Fibroblast of the aortic adventitia (primary cell): Measurements from ENCODE around the gene PYDC1. TPM values are rescaled to one million over a fixed set of nuclear protein-coding genes. Genes with fewer than 3 reads are reported as not detected.
"Not testable (repeated sequence)": the region's sequence is repeated elsewhere in the genome, so short reads cannot be mapped to it uniquely, and the experiment has no call there.

Source experiments
- DNase-seq: peaks from one replicate; pipeline ENCODE4 v3.0.0-alpha.2; 2010; ENCODE audit warnings: low read depth
- H3K4me3 ChIP-seq: 2 replicates; pipeline ENCODE4 v1.5.1; 2011; ENCODE audit warnings: low read depth, mild to moderate bottlenecking, control low read depth, low read length, moderate library complexity
- total RNA-seq: library from RNA; depleted of rRNA; stranded (reverse); fragments of >200 nt; gene quantifications from 2 replicates; pipeline ENCODE4 v1.2.3, GENCODE V29; 2012; ENCODE audit warnings: low replicate concordance
- TF ChIP-seq, protein P1 (sequence below): IDR thresholded peaks from 2 replicates; pipeline ENCODE4 v1.5.1; 2011; ENCODE audit warnings: mild to moderate bottlenecking, low read length, control low read depth, inconsistent platforms; ENCODE audit not compliant: insufficient read depth

PYDC1 gene
- total RNA-seq, 1 donor = not detected

DNA sequence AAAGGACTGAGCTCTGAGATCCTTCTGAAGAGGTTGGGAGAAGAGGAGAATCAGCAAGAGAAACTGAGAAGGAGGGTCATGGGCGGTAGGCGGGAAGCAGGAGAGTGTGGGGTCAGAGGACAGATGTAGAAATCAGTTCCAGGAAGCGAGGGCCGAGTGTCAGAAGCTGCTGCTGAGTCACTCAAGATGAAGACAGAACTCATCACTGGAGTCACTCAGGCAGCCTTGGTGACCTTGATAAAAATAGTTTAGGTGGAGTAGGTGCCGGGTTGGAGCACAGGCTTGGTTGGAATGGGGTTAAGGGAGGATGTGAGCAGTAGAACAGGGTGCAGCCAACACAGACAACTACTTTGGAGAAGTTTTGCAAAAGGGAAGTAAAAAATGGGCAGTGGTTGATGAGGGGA, 36.7 kb upstream of the PYDC1 start:
- TF ChIP-seq, protein P1, sequence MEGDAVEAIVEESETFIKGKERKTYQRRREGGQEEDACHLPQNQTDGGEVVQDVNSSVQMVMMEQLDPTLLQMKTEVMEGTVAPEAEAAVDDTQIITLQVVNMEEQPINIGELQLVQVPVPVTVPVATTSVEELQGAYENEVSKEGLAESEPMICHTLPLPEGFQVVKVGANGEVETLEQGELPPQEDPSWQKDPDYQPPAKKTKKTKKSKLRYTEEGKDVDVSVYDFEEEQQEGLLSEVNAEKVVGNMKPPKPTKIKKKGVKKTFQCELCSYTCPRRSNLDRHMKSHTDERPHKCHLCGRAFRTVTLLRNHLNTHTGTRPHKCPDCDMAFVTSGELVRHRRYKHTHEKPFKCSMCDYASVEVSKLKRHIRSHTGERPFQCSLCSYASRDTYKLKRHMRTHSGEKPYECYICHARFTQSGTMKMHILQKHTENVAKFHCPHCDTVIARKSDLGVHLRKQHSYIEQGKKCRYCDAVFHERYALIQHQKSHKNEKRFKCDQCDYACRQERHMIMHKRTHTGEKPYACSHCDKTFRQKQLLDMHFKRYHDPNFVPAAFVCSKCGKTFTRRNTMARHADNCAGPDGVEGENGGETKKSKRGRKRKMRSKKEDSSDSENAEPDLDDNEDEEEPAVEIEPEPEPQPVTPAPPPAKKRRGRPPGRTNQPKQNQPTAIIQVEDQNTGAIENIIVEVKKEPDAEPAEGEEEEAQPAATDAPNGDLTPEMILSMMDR = no peak
- DNase-seq = no peak
- no peak overlapping the region for H3K4me3 ChIP-seq

DNA sequence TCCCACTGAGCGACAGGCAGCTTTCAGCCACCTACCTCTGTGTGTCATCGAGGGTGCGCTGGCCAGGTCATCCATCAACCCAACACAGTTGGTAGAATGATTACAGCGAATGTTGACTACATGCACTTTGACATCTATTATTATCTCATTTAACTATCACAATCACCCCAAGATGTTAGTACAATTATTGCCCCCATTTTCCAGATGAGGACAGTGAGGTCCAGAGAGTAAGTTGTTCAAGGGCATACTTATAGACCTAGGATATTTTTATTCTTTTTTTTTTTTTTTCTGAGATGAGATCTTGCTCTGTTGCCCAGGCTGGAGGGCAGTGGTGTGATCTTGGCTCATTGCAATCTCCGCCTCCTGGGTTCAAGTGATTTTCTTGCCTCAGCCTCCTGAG, 34.5 kb upstream of the PYDC1 start:
- no peak for DNase-seq
- TF ChIP-seq, protein P1 = no peak
- H3K4me3 ChIP-seq = no peak overlapping the region

DNA sequence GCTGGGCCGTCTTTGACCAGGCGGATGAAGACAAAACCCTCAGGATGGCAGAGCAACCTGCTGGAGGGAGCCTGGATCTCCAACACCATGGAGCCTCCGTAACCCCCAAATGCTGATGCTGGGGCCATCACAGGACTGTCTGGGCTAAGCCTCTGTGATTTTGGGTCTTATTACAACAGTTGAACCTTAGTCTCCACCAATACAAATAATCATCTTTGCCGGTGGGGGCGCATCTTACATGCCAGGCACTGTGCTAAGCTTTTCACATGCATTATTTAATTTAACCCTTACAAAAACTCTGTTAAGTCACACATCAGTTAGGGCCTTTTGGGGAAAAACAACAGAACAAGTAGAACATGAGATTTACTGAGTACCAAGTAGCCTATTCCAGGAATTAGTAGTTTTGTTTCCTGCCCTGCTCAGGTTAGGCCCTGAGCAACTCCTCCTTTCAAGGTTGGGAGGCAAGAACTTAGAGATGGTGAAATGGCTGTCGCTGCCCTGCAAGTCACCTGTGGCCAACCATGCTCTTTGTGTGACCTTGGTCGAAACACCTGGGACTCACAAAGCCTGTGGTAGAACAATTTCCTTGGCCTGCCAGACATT, 33.9 kb upstream of the PYDC1 start:
- no peak for DNase-seq
- TF ChIP-seq, protein P1 = no peak

DNA sequence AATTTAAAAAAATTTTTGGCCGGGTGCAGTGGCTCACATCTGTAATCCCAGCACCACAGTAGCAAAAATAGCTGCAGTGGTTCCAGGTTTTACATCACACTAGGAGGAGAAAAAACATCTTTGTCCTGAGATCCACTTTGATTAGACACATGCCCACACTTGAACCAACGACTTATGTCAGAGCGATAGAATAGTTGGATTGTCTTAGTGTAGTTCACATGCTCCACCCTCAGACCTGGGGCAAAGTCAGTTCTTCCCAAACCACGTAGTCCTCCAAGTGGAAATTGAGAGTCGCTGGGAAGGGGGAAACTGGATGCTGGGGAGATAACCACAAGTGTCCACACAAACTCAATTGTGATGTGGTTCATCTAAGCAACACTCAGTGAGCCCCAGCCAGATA, 31.4 kb upstream of the PYDC1 start:
- TF ChIP-seq, protein P1 = no peak
- no peak for DNase-seq

More for the DNA sequence above, 33.9 kb upstream of the PYDC1 start:
- no peak overlapping the region for H3K4me3 ChIP-seq

DNA sequence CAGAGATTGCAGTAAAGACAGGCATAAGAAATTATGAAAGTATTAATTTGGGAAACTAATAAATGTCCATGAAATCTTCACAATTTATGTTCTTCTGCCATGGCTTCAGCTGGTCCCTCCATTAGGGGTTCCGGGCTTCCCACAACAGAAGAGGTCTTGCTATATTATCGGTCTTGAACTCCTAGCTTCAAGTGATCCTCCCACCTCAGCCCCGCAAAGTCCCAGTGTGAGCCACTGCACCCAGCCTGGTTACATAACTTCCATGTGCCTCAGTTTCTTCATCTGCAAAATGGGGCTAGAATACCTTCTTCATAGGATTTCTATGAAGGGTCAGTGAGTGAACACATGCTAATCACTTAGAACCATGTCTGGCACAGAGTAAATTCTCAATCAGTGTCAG, 29.4 kb upstream of the PYDC1 start:
- H3K4me3 ChIP-seq = no peak overlapping the region
- no peak for DNase-seq
- TF ChIP-seq, protein P1 = no peak

More for the DNA sequence above, 31.4 kb upstream of the PYDC1 start:
- no peak overlapping the region for H3K4me3 ChIP-seq

DNA sequence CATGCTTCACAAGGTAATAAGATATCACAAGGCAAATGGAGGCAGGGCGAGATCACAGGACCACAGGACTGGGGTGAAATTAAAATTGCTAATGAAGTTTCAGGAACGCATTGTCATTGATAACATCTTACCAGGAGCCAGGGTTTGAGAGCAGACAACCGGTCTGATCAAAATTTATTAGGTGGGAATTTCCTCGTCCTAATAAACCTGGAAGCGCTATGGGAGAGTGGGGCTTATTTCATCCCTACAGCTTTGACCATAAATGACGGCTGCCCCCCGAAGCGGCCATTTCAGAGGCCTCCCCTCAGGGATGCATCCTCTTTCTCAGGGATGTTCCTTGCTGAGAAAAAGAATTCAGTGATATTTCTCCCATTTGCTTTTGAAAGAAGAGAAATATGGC, 28.7 kb upstream of the PYDC1 start:
- not testable (repeated sequence) for DNase-seq

DNA sequence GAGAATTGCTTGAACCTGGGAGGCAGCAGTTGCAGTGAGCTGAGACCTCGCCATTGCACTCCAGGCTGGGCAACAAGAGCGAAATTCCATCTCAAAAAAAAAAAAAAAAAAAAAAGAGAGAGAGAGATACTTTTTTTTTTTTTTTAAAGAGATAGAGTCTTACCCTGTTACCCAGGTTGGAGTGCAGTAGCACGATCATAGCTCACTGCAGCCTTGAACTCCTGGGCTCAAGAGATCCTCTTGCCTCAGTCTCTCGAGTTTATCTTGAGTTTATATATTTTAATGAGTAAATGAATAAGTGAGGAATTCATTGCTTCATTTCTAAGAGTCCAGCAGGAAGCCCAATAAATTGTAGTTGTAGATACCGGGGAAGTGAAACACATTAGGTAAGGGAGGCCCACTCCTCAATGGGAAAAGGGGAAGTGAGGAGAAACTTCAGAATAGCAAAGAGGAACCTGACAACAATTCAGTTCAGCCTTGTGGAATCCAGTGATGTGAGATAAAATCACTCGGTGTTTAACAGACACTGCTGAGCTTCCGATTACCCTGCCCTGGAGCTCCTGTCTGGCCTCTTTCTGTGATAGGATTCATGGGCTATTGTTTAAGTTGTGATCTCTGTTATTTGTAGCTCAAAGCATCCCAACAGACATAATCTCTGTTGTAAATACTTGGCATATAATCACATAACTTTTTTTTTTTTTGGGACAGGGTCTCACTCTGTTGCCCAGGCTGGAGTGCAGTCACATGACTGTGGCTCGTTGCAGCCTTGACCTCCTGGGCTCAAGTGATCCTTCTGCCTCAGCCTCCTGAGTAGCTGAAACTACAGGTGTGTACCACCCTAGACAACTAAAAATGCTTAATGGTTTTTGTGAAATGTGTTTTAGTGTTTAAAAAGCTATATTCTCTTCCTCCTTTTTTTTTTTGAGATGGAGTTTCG, 27.1 kb upstream of the PYDC1 start:
- no peak overlapping the region for H3K4me3 ChIP-seq
- no peak for DNase-seq
- TF ChIP-seq, protein P1 = no peak

More for the DNA sequence above, 28.7 kb upstream of the PYDC1 start:
- not testable (repeated sequence) for H3K4me3 ChIP-seq
